HG03378 (cell line): ENCODE measurements around the gene GPRC6A.

Experiments
- ATAC-seq: cut with Tn5 transposase; IDR thresholded peaks from one replicate; pipeline ENCODE4 v1.9.1; 2021; ENCODE audit warnings: mild to moderate bottlenecking, moderate library complexity; ENCODE audit not compliant: unreplicated experiment

Gene GPRC6A

DNA sequence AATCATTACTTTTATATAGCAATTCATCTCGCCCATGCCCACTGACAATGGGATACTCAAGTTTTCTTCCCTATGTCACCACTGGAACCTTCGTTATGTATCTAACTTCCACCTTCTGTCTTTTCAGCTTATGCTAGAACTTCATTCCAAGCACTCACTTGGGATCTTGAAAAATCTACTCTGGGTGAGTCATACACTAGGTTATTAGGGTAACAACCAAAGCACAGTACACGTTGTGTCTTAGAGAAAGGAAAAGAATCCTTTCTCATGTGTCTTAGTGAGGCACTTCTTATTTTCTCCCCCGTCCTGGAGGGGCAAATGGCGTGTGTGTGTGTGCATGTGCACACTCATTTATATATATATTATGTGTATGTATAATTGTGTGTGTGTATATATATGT is 45.0 kb downstream of the GPRC6A start:
- no peak for ATAC-seq

DNA sequence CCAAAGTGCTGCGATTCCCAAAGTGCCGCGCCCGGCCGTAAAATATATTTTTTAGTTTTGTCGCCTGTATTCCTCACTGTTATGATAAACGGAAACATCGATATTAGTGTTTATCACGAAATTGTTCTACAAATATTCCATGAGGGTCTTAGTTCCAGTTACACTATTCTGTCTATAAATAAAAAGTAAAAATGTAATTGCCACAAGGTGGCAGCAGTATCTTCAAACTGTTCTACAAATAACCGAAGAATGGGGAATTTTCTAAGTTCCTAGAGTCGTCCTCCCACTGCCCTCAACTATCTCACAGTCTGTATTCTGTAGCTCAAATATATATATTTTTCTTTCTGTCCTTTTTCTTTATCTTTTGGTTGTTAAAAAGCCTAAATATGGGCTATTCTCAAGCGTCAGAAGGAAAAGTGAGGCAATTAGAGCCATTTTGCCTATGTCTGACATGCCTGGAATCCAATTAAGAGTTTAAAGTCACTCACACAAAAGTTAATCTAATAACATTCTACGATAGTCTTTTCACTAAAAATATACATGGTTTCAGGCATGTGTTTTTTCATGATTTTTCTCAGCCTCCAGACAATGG is 49.2 kb downstream of the GPRC6A start:
- no peak for ATAC-seq

DNA sequence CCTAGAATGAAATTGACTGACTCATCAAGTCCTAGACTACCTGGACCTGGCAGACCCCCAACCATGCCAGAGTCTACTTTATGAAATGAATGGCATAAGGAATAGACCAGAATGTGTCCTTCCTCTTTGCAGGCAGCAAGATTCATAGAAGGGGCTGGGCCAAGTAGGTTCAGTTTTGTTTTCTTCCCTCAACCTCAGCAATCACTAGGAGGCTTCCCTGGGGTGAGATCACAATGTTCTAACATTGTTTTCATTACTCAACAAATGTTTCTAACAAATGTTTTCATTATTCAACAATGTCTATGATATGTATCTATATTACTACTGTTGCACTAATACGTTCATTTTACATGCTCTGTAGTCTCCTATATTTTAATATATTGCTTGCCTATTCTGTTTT is 55.0 kb downstream of the GPRC6A start:
- ATAC-seq, result no peak

- no peak for ATAC-seq
Observed at GRCh38 chr6:116772450-116772849, 56.4 kb downstream of the GPRC6A start.

GRCh38 chr6:116767715-116768114 is 61.2 kb downstream of the GPRC6A start:
- no peak for ATAC-seq

DNA sequence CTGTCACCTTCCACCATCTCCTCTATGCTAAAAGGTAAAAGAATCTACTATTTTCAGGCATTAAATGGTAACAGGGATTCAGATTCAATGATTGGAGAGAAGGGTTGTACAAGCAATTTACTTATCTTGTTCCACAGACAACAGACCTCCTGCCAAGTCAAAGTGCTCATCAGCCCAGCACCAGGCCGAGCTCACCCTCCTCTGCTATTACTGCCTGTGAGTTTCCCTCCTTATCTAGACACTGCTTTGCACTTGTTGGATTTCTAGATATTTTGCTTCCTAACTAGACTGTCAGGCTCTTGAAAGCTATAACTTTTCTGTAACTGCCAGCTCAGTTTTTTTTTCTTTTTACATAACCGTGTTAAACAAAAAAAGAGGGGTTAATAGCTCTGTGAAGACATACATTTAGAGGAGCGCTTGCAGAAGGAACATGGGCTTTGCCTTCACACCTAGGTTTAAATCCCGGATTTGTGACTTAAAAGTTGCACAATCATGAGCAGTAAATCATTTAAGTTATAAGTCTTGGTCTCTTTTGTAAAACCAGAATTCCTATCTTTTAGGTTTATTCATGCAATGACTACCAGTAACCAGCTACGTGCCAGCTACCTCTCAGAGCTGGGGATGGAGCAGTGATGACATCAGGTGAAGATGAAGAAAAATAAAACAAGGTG is 62.2 kb downstream of the GPRC6A start:
- no peak for ATAC-seq

DNA sequence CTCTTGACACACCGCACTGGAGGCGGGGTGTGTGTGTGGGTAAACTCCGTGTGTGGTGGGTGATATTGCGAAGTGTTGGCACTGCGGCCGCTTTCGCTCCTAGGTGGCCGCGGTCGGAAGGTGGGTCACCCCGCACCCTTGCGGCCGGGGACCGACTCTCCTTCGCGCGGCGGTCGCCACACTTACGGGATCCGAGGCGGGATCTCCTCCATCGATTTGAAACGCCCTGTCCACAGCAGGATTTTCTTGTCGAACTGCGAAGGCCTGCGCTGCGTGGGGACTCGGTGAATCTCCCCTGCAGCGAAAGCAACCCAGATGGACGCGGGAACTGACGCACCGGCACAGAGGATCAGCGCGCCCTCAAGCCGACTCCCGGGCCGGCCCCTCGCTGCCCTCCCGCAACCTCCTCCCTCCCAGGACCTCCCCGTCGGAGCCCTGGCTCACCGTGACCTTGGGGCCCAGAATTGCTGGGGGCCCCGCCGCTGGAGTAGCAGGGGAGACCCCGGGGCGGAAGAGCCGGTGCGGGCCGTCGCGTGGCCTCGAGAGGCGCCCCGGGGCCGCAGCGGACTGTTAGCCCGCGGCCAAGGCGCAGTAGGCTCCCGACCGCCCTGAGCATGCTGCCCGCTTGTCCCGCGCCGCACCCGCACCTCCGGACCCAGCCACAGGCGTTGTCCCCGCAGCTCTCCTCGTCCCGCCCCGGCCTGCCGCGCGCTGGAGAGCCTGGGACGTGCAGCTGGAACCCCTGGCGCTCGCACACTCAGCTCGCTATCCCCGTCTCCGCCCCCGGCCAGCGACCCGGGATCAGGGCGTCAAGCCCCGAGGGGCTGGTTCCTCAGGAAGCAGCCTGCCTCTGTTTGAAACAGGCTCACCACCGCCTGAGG is 63.7 kb downstream of the GPRC6A start, which contains the start of gene FAM162B:
Gene FAM162B (minus strand): TSS at position 759 of the 881 bp plus-strand sequence. CDS start 143 bp downstream, at position 616.
- ATAC-seq, result no peak

GRCh38 chr6:116764629-116764960 is 64.3 kb downstream of the GPRC6A start:
- ATAC-seq, result no peak

- no peak for ATAC-seq
Observed at GRCh38 chr6:116763906-116764628, 64.8 kb downstream of the GPRC6A start.

DNA sequence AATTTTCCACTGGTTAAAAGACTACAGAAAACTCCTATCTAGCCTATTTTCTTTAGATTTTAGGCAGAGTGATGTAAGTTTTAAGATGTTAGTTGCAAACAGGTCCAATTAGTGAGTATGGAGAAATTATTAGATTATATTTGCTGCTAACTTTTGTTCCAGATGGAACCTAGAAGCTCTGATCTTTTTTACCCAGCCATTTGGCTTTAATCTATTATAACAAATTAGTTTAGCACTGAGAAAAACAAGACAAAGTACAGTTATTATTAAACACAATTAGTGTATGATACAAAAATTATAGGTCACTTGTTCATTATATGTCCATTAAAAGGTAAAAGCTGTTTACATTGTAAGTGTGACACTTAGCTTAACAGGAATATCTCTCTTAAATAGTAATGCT is 65.8 kb downstream of the GPRC6A start:
- no peak for ATAC-seq

GRCh38 chr6:116762235-116762634 is 66.6 kb downstream of the GPRC6A start:
- no peak for ATAC-seq

- no peak for ATAC-seq
Observed at GRCh38 chr6:116761779-116762178, 67.1 kb downstream of the GPRC6A start.

DNA sequence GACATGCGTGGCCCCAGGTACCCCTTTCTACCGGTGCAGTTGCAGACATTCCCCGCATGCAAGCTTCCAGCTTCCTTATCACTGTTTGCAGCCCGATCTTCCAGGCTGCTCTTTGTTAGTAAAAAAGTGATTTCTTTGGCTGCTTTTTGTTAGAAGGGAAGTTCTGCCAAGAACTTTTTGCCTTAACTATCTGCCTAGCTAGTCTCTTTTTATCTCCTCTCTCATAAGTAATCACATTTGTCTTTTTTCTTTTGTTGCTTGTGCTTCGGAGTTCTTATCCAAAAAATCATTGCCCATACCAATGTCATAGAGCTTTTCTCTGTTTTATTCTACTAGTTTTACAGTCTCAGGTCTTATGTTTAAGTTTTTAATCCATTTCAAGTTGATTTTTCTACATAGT is 83.7 kb downstream of the GPRC6A start:
- no peak for ATAC-seq
